ENCODE results near the gene GAMT. TPM values are rescaled to one million over a fixed set of nuclear protein-coding genes. Genes with fewer than 3 reads are reported as not detected.

Gene GAMT
- total RNA-seq, 1 donor from 2014 or later = 8.8 TPM

DNA sequence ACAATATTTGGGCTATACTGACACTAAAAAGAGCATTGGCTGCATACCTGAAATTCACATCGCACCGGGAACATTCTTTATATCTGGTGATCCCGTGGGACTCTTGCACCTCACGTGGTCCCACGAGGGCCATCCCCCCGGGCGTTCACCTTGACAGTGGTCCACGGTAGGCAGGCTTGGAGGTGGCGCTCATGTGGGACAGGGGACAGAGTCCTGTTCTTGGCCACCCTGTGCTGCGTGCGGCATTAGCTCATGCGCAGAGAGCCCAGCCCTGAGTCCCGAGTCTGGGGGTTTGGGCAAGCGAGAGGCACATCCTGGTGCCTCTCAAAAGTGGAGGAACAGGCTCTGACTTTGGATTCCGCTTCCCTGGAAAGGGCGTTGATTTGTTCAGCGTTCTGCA, 7.5 kb downstream of the GAMT start:
- no peak overlapping the region for H3K27ac Mint-ChIP-seq
- intact Hi-C loops (cut with micrococcal nuclease) = no loop called here
- no peak for DNase-seq
- TF ChIP-seq, protein P1, sequence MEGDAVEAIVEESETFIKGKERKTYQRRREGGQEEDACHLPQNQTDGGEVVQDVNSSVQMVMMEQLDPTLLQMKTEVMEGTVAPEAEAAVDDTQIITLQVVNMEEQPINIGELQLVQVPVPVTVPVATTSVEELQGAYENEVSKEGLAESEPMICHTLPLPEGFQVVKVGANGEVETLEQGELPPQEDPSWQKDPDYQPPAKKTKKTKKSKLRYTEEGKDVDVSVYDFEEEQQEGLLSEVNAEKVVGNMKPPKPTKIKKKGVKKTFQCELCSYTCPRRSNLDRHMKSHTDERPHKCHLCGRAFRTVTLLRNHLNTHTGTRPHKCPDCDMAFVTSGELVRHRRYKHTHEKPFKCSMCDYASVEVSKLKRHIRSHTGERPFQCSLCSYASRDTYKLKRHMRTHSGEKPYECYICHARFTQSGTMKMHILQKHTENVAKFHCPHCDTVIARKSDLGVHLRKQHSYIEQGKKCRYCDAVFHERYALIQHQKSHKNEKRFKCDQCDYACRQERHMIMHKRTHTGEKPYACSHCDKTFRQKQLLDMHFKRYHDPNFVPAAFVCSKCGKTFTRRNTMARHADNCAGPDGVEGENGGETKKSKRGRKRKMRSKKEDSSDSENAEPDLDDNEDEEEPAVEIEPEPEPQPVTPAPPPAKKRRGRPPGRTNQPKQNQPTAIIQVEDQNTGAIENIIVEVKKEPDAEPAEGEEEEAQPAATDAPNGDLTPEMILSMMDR (IDR thresholded peaks at IDR 0.05) = no peak
- POLR2A ChIA-PET = interaction anchor here (0.6 kb wide), 2 partner anchors 15 to 71 kb away, joined by 5 to 12 read pairs; no protein-coding TSS in a partner anchor
- H3K4me1 Mint-ChIP-seq = no peaks in the 10 kb centered on the region
- H3K9me3 Mint-ChIP-seq = no peaks in the 10 kb centered on the region
- ATAC-seq (ENCODE audit: low read depth) = no peak
- CTCF ChIA-PET = no interaction called here
- no peak overlapping the region for H3K4me3 Mint-ChIP-seq
- H3K27me3 Mint-ChIP-seq = no peaks in the 10 kb centered on the region
- H3K36me3 Mint-ChIP-seq (ENCODE audit: low read depth) = peaks cover 35% of the 10 kb centered on the region

DNA sequence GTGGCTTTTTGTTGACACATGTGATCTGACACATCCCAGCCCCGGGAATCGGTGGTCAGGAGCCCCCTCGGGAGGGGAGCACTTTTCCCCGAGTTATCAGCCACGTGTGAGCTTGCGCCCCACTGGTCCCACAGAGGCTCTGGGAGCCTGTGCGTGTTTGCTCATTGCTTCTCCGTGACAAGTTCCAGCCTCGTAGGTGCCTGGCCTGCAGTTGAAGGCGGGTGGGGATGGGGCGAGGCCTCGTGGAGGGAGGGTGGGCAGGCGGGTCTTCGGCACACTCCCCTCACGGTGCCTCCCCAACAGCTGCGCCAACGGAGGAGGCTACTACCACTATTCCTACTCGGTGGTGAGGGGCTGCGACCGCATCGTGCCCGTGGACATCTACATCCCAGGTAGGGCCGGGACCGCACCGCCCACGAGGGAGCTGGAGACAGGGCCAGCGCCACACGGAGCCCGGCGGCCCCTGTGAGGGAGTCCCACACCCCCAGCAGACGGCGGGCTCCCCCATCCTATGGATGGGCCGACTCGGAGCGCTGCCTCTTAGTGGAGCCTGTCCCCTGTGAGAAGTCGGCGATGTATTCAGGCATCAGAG, 8.3 kb downstream of the GAMT start:
- DNase-seq (no peak), ATAC-seq (ENCODE audit: low read depth) (no peak)
- Mint-ChIP-seq H3K27me3 (no peaks in the 10 kb centered on the region), H3K4me1 (no peaks in the 10 kb centered on the region), H3K27ac (no peak overlapping the region), H3K9me3 (no peaks in the 10 kb centered on the region), H3K4me3 (no peak overlapping the region), H3K36me3 (ENCODE audit: low read depth) (peaks cover 40% of the 10 kb centered on the region)
- POLR2A ChIA-PET = interaction anchor here (0.6 kb wide), 1 partner anchor 16 kb away, joined by 12 read pairs; no protein-coding TSS in a partner anchor
- TF ChIP-seq, protein P1 (IDR thresholded peaks at IDR 0.05) = no peak
- intact Hi-C loops (cut with micrococcal nuclease) = no loop called here
- CTCF ChIA-PET = no interaction called here

DNA sequence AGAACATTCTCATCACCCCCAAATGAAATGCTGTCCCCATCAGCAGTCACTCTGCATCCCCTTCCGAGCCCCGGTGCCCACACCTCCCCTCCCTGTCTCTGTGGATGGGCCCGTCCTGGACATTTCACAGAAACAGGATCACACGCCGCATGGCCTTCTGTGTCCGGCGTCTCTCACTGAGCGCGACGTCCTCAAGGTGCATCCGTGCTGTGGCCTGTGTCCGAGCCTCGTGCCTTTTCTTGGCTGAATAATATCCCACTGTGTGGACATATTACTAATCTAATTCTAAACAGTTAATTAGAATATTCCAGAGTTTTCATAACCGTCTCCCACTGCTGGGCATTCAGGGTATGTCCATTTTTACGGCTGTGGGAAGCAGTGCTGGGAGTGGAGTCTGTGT, 8.9 kb downstream of the GAMT start:
- no peaks in the 10 kb centered on the region for H3K4me1 Mint-ChIP-seq
- H3K4me3 Mint-ChIP-seq = no peak overlapping the region
- no peak for ATAC-seq (ENCODE audit: low read depth)
- H3K36me3 Mint-ChIP-seq (ENCODE audit: low read depth) = peaks cover 40% of the 10 kb centered on the region
- intact Hi-C loops (cut with micrococcal nuclease) = no loop called here
- H3K27me3 Mint-ChIP-seq = no peaks in the 10 kb centered on the region
- TF ChIP-seq, protein P1 (IDR thresholded peaks at IDR 0.05) = no peak
- no peaks in the 10 kb centered on the region for H3K9me3 Mint-ChIP-seq
- DNase-seq = no peak
- CTCF ChIA-PET = no interaction called here
- POLR2A ChIA-PET = no interaction called here
- H3K27ac Mint-ChIP-seq = no peak overlapping the region

DNA sequence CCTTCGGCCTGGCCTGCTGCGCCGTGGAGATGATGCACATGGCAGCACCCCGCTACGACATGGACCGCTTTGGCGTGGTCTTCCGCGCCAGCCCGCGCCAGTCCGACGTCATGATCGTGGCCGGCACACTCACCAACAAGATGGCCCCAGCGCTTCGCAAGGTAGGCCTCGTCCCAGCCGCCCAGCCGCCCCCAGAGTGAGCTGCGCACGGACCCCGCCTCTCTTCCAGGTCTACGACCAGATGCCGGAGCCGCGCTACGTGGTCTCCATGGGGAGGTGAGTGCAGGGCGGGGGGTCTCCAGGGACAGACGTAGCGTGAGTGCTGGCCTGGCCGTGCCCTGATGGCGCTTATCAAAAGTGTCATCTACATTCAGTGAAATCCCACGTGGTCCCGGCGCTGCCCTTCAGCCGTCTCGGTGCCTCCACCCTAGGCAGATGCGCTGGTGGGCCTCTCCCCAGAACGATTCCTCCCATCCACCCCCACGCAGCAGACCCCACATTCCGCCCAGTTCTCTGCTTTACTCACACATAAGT, 10.4 kb downstream of the GAMT start:
- Mint-ChIP-seq H3K9me3 (no peaks in the 10 kb centered on the region), H3K27me3 (no peaks in the 10 kb centered on the region), H3K4me3 (no peak overlapping the region), H3K27ac (no peak overlapping the region), H3K4me1 (peaks cover 5% of the 10 kb centered on the region), H3K36me3 (ENCODE audit: low read depth) (peaks cover 44% of the 10 kb centered on the region)
- ATAC-seq (ENCODE audit: low read depth) (no peak), DNase-seq (no peak)
- CTCF ChIA-PET = no interaction called here
- TF ChIP-seq, protein P1 (IDR thresholded peaks at IDR 0.05) = no peak
- POLR2A ChIA-PET = no interaction called here
- intact Hi-C loops (cut with micrococcal nuclease) = no loop called here

DNA sequence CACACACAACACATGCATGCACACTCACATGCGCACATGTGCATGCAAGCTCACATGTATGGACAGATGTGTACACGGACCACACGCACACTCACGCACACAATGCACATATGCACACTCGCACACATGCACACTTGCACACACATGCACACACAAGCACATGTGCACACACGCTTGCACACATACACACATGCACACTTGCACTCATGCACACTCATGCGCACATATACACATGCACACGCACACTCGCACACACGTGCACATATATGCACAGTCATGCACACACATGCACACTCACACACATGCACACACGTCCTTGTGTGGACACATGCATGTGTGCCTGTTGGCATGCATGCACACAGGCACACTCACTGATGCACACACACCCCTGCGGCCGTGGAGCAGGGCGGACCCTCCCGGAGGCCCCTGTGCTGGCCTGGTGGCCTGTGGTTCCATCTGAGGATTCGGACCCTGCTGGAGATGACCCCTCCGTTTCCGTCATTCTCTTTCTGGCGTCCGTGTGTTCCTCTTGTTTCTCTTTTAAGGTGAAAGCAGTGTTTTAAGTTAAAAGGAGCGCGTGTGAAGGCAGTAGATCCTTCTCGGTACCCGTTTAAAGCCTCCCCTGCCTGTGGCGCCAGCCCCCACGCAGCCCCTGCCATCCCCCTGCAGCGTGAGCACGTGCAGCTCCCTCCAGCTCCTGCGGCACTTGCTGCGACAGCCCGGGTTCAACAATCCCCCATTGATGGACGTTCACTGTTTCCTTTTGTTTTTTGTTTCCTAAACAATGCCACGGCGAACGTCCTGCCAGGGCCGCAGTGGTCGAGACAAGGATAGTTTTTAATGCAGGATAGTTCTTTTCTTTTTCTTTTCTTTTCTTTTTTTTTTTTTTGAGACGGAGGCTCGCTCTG, 12.1 kb downstream of the GAMT start:
- H3K9me3 Mint-ChIP-seq = no peaks in the 10 kb centered on the region
- intact Hi-C loops (cut with micrococcal nuclease) = no loop called here
- H3K36me3 Mint-ChIP-seq (ENCODE audit: low read depth) = peaks cover 41% of the 10 kb centered on the region
- no peaks in the 10 kb centered on the region for H3K27me3 Mint-ChIP-seq
- CTCF ChIA-PET = no interaction called here
- ATAC-seq (ENCODE audit: low read depth) = no peak
- H3K4me1 Mint-ChIP-seq = peaks cover 11% of the 10 kb centered on the region
- POLR2A ChIA-PET = no interaction called here
- no peak overlapping the region for H3K4me3 Mint-ChIP-seq
- TF ChIP-seq, protein P1 (IDR thresholded peaks at IDR 0.05) = no peak
- DNase-seq = no peak
- H3K27ac Mint-ChIP-seq = no peak overlapping the region
